GM19025 (cell line): ENCODE results near the gene HAVCR1.
"Not testable (repeated sequence)": the region's sequence is repeated elsewhere in the genome, so short reads cannot be mapped to it uniquely, and the experiment has no call there.

Experiments used
- ATAC-seq: cut with Tn5 transposase; IDR thresholded peaks from one replicate; pipeline ENCODE4 v1.9.1; 2021; ENCODE audit warnings: mild to moderate bottlenecking, low read depth, moderate library complexity; ENCODE audit not compliant: unreplicated experiment

The HAVCR1 gene

DNA sequence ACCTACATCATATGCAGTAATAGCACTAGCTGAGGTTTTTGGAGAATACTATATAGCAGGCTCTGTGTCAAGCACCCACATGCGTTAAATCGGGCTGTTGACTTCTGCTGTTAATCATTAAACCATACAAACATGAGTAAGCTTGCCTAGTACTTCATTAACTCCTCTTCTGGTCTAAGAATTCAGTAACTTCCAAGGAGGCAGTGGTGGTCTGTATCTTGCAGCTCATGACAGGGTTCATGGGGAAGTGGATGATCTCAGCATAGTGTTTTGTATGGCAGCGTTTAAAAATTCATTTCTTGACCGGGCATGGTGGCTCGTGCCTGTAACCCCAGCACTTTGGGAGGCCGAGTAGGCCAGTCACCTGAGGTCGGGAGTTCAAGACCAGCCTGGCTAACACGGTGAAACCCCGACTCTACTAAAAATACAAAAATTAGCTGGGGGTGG, at the start of gene HAVCR1:
TSS of gene HAVCR1 (minus strand) at position 24 of the 447 bp plus-strand sequence. CDS start 1,173 bp downstream, outside the sequence.
- ATAC-seq: no peak

DNA sequence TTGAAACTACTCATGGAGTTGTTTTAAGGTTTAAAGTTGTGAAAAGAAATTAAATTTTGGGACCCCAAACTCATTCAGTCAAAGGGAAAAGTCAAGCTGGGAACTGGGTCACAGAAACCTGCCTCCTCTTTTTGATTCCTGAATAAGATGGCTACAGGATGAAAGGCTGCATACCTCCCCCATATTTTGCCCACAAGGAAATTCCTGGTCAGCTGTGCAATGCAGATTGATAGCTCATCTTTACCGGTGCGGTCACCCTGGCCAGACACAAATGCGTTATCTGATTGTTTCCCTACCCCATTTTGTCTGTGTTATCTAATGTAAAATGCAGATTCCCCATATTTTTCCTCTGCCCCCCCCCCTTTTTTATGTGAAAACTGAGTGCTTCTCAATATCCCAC, 48.6 kb upstream of the HAVCR1 start:
- ATAC-seq: no peak

DNA sequence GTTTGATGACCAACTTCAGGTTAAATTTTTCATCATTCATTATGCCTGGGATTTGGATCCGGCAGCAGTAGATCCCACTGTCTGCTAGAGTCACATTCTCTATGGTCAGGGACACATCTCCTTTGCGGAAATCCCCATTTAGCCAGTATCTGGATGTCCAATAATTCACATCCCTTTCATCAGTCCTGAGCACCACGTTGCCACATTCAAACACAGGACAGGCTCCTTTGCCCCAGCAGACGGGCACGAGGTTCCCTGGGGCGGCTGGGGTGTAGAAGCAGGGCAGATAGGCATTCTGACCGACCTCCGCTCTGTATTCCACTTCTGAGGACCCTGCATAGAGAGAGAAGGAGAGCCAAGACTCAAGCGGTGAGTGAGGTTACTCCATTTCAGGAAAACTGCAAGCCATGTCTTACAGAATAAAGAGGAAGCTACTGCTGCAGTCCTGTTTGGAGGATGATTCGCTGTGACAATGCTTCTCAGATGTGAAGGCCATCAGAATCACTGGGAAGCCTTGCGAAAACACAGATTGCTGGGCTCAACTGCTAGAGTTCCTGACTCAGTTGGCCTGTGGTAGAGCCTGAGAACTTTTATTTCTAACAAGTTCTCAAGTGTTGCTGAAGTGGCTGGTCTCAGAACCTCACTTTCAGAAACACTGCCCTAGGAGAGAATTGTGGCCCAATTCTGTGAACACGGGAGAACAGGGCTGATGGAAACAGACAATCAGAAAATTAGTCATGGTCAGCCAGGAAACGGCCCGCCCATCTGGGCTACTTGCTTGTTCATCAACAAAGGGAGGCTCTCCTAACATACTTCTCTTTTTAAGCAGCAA, 47.9 kb upstream of the HAVCR1 start:
- ATAC-seq: no peak

DNA sequence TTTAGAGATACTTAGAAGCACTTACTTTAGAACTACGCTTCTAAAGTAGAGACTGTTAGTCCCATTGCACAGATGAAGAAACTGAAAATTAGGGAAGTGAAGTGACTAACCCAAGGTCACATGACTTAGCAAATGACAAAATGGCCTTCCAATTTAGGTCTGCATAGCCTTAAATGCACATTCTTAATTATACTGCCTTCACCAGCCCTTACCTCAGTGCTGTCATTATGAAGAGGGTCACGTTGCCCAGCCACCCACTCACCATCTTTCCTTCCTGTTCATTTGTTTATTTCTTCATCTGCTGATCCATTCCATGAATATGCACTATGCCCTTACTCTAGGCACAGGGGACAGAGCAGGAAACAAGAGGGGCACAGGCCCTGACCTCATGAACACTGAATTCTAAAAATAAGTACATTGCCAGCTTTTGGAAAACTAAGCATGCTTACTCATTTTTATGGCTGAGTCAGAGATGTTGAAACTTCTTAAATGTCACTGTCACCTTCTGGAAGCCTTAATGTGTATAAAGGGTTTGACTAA, 41.3 kb upstream of the HAVCR1 start:
- ATAC-seq: no peak

DNA sequence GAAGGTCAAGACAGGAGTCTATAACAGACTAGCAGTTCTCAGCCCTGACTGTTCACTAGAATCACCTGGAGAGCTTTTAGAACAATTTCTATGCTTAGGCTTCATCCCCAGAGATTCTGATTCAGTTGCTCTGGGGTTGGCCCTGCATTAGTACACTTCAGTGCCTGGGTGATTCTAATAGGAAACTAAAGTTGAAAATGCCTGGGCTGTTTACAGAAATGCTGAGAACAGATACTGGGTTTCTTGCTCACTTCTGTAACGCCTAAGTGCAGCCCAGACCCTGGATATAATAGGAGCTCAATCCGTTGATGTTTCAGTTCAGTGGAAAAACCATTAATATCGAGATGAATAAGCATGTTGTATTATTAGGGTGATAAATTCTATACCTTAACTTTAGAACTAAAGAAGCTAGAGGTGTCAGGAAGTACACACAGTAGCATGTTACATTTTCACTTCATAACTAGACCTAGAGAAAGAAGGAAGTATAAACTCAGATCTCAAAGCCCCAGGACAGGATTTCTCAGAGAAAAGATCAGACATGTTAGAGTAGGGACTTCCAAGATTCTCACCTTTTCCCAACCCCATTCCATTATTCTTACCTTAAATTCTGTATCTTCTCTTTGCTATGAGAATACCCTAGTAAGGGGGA, 29.6 kb upstream of the HAVCR1 start:
- no peak for ATAC-seq

DNA sequence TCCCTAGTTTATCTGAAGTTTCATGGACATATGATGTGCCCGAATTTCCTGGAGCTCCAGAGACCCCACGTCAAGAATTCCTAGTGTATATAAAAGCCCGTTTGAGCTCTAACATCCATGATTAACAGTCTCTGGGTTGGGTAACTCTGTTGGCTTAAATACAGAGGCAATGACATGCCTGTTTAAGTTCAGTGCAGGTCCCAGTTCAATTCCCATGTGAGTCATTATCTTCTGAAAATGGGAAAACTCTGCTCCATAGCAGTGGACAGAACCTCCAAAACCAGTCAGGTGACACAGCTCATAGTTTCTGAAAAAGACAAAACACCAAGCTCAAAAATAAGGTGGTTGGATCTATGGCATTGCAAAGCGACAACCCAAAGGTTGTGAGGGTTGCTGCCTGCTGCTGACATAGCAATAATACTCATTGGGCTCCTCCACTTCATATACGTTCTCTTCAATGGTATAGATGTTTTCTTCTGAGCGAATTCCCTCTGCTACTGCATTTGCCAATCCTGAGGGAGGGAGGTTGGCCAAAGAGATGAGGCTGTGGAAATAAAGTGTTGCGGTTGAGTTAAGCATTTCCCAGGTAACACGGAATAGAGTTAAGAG, 27.9 kb upstream of the HAVCR1 start:
- ATAC-seq: no peak

DNA sequence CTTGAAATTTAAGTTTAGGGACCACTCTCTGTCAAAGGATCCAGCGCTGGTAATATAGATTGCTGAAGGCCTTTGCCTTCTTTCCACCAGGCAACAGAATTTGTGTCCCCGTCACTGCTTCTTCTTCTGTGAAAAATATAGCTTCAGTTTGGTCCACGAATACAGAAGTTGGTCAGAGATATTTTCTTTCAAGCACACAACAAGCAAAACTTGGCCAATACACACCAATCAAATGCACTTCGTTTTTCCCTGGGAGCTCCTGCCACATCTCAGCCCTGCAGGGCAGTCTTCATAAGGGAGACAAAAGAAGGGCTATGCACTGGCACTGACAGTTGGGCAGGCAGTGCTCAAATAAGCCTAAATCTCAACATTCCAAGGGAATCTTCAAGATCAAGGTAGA, 27.0 kb upstream of the HAVCR1 start:
- ATAC-seq: no peak

DNA sequence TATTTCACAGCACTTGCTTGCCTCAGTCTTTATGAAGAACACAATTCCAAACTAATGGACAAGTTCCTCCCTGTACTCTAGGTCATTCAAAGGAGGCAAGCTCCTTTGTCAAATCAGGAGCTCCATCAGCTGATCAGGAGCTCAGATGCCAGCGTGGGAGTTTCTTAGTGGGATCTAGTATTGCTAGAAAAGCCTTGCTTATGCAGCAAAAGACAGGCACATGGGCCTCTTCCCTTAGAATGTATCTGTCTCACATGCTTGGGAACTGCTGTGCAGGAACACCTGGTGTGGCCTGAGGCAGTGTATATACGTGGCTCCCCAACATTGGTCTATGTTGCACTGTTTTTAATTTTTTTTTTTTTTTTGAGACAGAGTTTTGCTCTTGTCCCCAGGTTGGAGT, 21.4 kb upstream of the HAVCR1 start:
- ATAC-seq: no peak

DNA sequence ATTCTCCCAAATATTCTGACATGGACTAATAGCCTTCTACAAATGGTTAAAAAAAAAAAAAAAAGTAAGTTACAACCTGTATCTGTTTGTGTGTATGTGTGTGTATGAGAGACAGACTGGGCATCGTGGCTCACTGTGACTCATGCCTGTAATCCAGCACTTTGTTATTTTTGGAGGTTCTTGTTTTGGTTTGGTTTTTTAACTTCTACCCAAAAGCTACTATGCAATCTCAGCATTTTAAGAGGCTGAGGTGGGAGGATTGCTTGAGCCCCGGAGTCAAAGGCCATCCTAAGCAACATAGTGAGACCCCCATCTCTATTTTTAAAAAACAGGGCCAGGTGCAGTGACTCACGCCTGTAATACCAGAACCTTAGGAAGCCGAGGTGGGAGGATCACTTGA, 17.6 kb upstream of the HAVCR1 start:
- ATAC-seq: no peak

DNA sequence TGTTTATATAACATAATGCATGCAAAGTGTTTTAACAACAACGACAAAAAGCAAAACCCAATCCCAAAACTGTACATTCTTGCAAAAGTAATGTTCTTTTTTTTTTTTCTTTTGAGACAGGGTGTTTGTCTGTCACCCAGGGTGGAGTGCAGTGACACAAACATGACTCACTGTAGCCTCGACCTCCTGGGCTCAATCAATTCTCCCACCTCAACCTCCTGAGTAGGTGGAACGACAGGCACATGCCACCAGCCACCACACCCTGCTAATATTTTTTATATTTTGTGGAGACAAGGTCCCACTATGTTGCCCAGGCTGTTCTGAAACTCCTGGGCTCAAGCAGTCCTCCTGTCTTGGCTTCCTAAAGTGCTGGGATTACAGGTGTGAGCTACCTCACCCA, 13.6 kb upstream of the HAVCR1 start:
- no peak for ATAC-seq

DNA sequence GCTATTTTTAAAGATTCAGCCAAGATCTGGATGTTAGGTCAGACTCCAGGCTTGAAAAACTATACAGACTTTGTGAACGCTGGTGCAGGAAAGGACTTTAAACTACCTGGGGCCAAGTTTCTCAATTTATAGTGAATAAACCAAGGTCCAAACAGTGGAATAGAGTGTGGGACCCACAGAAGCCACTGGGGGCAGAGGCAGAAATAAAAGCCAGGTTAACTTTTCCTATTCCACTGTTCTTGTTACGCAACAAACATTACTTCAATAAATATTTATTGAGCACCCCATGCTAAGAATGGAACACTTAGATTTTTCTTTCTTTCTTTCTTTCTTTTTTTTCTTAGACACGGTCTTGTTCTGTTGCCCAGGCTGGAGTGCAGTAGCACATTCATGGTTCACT, 11.0 kb upstream of the HAVCR1 start:
- ATAC-seq: no peak

DNA sequence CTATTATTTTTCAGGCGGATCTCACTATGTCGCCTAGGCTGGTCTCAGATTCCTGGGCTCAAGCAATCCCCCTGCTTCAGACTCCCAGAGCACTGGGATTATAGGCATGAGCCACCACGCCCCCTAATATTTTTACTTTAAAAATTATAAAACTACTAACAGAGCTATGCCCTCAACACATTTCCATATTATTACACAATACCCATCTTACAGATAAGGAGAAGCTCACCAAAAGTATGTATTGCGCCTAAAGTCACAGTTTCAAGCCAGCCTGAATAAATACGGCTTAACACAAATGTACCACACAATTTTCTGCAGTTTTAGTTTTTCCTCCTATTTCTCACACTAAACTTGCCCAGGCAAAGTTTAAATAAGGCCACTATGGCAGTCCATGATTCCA, 9.9 kb upstream of the HAVCR1 start:
- no peak for ATAC-seq

DNA sequence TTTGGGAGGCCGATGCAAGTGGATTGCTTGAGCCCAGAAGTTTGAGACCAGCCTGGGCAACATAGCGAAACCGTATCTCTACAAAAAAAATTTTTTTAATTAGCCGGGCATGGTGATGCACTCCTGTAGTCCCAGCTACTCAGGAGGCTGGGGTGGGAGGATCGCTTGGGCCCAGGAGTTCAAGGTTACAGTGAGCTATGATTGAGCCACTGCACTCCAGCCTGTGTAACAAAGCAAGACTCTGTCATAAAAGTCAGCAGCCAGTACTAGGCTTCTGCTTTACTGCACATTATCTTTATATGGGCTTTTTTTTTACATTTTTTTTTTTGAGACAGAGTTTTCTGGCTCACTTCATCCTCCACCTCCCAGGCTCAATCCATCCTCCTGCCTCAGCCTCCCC, 9.4 kb upstream of the HAVCR1 start:
- ATAC-seq: no peak

DNA sequence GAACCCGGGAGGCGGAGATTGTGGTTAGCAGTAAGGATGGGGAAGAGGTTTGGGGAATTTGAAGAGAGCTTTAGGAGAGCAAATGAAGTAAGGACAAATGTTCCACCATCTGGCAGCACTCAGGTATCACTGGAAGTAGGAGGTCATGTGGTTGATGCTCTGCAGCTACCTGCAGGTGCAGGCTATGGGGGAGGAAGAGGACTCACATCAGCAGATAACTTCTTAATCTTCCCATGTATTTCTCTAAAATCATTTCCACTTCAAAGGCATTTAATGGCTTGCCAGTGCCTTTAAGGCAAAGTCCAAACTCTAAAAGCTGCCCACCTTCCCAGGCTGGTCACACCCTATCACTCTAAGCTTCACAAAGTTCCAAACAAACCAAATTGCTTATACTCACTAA, 8.1 kb upstream of the HAVCR1 start:
- ATAC-seq: no peak

DNA sequence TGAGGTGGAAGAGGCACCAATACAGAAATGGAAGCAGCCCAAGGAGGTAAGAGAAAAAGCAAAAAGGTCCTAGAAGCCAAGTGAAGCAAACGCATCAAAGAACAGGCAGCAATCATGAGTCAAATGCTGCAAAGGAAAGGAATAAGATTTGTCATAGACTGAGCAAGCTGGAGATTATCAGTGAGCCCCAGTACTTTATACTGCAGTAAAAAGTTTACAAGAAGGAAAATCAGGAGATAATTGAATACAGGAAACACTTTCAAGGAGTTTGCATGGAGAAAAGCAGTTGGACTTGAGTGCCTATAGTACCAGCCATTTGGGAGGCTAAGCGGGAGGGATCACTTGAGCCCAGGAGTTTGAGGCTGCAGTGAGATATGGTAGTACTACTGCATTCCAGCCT, 7.2 kb upstream of the HAVCR1 start:
- ATAC-seq: no peak

DNA sequence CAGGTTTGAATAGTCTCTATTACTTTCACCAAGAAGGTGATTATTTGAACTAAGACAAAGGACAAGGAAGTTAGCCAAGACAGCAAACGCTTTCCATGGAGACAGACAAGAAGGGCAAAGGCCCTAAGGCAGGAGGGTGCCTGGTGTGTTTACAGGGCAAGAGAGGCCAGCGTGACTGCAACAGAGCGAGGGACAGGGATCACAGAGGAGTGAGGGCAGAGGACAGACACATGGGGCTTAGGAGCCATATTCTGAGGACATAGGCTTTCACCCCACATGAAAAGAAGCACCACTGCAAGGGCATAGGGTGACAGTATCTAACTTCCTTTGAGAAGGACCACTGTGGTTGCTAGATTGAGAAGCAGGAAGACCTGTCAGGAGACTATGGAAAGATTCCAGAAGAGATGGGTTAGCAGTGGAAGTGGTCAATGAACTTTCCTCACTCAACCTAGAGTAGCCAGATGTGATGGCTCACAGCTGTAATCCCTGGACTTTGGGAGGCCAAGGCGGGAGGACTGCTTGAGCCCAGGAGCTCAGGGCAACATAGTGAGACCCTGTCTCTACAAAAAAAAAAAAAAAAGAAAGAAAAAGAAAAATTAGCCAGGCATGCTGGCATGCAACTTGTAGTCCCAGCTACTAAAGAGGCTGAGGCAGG, 5.0 kb upstream of the HAVCR1 start:
- ATAC-seq: no peak

DNA sequence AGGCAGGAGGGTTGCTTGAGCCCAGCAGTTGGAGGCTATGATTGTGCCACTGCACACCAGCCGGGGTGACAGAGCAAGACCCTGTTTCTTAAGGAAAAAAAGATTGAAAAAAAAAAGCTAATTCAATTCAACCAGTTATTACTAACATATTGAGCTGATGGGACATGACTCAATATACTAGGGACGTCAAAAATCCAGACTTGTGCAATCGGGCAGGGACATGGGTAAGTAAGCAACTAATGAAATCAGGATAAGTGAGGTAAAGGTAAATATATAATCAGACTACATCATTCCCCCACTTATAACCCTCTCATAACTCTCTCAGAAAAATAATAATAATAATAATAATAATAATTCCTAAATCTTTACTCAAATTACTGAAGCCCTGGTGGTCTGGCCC, 975 bp upstream of the HAVCR1 start:
- no peak for ATAC-seq

DNA sequence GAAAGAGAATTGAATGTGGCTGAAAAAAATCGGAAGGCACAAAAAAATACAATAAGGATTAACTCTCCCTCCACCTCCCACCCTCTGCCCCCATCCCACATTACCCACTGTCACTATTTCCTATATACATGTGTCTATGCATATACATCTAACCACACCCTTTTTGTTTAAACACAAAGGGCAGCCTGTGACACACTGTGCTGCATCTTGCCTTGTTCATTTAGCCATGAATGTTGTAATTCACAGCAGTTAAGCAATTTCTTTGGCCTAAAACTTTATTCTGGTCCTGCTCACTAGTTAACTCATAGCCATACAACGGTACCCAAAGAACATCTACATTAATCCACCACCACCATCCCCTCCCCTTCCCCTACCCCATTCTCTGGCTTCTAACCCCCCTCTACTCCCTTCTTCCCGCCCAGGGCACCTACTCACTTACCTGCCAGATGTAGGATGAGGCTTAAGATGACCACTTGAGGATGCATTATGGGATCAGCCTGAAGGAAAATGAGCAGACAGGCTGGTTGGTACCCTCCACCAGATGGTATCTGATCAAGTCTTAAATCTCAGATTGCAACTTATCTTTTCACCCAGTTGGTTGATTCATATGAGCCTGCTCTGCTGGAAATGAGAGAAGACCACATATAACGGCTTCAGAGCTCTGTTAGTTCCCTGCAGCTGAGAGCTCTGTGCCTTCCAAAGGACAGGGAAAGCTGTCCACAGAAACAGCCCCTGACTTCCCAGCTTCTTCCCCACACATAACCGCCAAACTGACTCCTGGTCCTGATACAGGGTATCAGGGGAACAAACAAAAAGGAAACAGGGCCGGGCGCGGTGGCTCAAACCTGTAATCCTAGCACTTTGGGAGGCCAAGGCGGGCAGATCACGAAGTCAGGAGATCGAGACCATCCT, 1.2 kb downstream of the HAVCR1 start:
- no peak for ATAC-seq

DNA sequence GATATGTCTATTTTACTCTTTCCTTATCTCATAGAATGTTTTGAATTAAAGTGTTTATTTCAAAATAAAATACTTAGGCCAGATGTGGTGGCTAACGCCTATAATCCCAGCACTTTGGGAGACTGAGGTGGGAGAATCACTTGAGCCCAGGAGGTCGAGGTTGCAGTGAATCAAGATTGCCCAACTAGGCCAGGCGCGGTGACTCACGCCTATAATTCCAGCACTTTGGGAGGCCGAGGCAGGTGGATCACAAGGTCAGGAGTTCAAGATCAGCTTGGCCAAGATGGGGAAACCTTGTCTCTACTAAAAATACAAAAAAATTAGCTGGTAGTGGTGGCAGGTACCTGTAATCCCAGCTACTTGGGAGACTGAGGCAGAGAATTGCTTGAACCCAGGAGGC, 2.1 kb downstream of the HAVCR1 start:
- ATAC-seq: not testable (repeated sequence)
